Stromal cell of bone marrow (primary cell): ENCODE results near the gene TMEM143.
"Not testable (repeated sequence)": the region's sequence is repeated elsewhere in the genome, so short reads cannot be mapped to it uniquely, and the experiment has no call there.

Source experiments
- DNase-seq: peaks from one replicate; pipeline ENCODE4 v3.0.0-alpha.2; 2012; ENCODE audit warnings: low read depth

The TMEM143 gene

GRCh38 chr19:48363810-48364597 lies at the start of gene TMEM143, which contains the start of gene SYNGR4:
TMEM143 (minus strand) TSS chr19:48363940; CDS start chr19:48363920, 20 bp downstream.
SYNGR4 (plus strand) TSS chr19:48364367; CDS start chr19:48365843, 1,476 bp downstream.
- peak; percentile 99 for DNase-seq

- DNase-seq: no peak
Observed at GRCh38 chr19:48405850-48406249, 42.1 kb upstream of the TMEM143 start.

GRCh38 chr19:48405010-48405659 lies 41.4 kb upstream of the TMEM143 start:
- no peak for DNase-seq

GRCh38 chr19:48403606-48404005 lies 39.9 kb upstream of the TMEM143 start:
- no peak for DNase-seq

- DNase-seq: no peak
Observed at GRCh38 chr19:48401287-48401686, 37.5 kb upstream of the TMEM143 start.

GRCh38 chr19:48400018-48400742 lies 36.4 kb upstream of the TMEM143 start:
- peak; percentile 73 for DNase-seq

GRCh38 chr19:48398375-48399235 lies 34.9 kb upstream of the TMEM143 start:
- DNase-seq: no peak

- DNase-seq: no peak
Observed at GRCh38 chr19:48398102-48398374, 34.3 kb upstream of the TMEM143 start.

- no peak for DNase-seq
Observed at GRCh38 chr19:48397263-48398101, 33.7 kb upstream of the TMEM143 start.

- DNase-seq: no peak
Observed at GRCh38 chr19:48396824-48397176, 33.1 kb upstream of the TMEM143 start.

- DNase-seq: no peak
Observed at GRCh38 chr19:48396016-48396823, 32.5 kb upstream of the TMEM143 start.

GRCh38 chr19:48395499-48395898 lies 31.8 kb upstream of the TMEM143 start:
- no peak for DNase-seq

GRCh38 chr19:48395170-48395455 lies 31.4 kb upstream of the TMEM143 start:
- no peak for DNase-seq

GRCh38 chr19:48394331-48395169 lies 30.8 kb upstream of the TMEM143 start:
- no peak for DNase-seq

GRCh38 chr19:48393559-48394330 lies 30.0 kb upstream of the TMEM143 start, which contains the start of gene GRIN2D:
GRIN2D (plus strand) TSS chr19:48393668; CDS start chr19:48398393, 4,725 bp downstream.
- DNase-seq: no peak

GRCh38 chr19:48392860-48393558 lies 29.3 kb upstream of the TMEM143 start:
- DNase-seq: no peak

GRCh38 chr19:48392006-48392344 lies 28.2 kb upstream of the TMEM143 start:
- not testable (repeated sequence) for DNase-seq
